Body of pancreas (tissue), 4 donors: ENCODE data around the gene GMDS.

Experiments
- POLR2A ChIP-seq, 3 donors: fragments of 450-650 bp; IDR thresholded peaks; one replicate each; pipeline ENCODE4 v1.6.1; 2016; ENCODE audit warnings: antibody characterized with exemption in 3 of 3, mild to moderate bottlenecking in 2 of 3
- TF ChIP-seq, protein P1 (sequence below), 7 experiments: fragments of 450-650 bp in 4 of 7; fragments of 200-600 bp in 3 of 7; sonication (generic) in 3 of 7; IDR thresholded peaks; one replicate each; pipeline ENCODE4 v1.5.1; 2016 to 2019; ENCODE audit warnings: antibody characterized with exemption in 7 of 7

DNA sequence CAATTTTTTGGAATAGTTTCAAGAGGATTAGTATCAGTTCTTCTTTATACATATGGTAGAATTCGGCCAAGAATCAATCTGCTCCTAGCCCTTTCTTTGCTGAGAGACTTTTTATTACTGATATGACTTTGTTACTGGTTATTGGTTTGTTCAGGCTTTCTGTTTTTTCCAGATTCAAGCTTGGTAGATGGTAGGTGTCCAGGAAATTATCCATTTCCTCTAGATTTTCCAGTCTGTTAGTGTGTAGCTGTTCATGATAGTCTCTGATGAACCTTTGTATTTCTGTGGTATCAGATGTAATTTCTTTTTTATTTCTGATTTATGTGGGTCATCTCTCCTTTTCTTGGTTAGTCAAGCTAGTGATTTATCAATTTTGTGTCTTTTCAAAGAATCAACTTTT is 167.6 kb downstream of the GMDS start:
- TF ChIP-seq, protein P1, sequence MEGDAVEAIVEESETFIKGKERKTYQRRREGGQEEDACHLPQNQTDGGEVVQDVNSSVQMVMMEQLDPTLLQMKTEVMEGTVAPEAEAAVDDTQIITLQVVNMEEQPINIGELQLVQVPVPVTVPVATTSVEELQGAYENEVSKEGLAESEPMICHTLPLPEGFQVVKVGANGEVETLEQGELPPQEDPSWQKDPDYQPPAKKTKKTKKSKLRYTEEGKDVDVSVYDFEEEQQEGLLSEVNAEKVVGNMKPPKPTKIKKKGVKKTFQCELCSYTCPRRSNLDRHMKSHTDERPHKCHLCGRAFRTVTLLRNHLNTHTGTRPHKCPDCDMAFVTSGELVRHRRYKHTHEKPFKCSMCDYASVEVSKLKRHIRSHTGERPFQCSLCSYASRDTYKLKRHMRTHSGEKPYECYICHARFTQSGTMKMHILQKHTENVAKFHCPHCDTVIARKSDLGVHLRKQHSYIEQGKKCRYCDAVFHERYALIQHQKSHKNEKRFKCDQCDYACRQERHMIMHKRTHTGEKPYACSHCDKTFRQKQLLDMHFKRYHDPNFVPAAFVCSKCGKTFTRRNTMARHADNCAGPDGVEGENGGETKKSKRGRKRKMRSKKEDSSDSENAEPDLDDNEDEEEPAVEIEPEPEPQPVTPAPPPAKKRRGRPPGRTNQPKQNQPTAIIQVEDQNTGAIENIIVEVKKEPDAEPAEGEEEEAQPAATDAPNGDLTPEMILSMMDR (IDR thresholded peaks at IDR 0.05), result no peak
- TF ChIP-seq POLR2A (IDR thresholded peaks at IDR 0.05), result no peak
